ENCODE measurements around the gene RBM15.

DNA sequence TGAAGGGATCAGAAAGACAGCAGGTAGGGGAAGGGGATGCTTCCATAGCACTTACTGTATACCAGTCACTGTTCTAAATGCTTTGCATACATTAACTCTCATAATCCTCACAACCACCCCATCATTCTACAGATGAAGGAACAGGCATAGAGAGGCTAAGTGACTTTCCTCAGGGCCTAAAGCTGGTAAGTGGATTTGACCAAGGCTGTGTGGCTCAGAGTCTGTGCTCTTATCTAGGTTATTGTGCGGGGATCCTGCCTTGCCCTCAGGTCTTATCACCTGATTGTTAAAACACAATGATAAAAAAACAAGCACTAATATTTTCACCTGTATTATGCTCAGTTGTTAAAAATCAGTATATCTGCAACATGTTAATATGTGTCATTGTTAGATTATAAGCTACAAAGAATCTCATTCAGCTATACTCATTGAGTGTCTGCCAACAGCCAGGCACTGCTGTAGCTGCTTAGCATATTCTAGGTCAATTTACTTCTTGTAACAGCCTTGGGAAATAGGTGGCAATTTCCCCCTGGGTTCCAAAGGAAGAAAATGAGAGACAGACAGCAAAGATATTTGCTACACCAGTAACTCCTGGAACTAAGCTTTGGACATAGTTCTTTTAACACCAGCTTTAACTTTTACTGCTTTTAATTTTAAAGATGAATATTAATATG, 38.6 kb upstream of the RBM15 start:
- TF ChIP-seq, protein P1, sequence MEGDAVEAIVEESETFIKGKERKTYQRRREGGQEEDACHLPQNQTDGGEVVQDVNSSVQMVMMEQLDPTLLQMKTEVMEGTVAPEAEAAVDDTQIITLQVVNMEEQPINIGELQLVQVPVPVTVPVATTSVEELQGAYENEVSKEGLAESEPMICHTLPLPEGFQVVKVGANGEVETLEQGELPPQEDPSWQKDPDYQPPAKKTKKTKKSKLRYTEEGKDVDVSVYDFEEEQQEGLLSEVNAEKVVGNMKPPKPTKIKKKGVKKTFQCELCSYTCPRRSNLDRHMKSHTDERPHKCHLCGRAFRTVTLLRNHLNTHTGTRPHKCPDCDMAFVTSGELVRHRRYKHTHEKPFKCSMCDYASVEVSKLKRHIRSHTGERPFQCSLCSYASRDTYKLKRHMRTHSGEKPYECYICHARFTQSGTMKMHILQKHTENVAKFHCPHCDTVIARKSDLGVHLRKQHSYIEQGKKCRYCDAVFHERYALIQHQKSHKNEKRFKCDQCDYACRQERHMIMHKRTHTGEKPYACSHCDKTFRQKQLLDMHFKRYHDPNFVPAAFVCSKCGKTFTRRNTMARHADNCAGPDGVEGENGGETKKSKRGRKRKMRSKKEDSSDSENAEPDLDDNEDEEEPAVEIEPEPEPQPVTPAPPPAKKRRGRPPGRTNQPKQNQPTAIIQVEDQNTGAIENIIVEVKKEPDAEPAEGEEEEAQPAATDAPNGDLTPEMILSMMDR (conservative IDR thresholded peaks at IDR 0.05; ENCODE audit: low read depth, low read length) = no peak
- TF ChIP-seq RAD21 (IDR thresholded peaks at IDR 0.05; ENCODE audit: low read length) (no peak), SMC3 (IDR thresholded peaks at IDR 0.05; ENCODE audit: low read depth, low read length) (no peak), POLR2A (IDR thresholded peaks at IDR 0.05; ENCODE audit: low read depth, low read length) (no peak), NFE2L2 (IDR thresholded peaks at IDR 0.05; ENCODE audit: low read depth, low read length) (no peak), CEBPB (IDR thresholded peaks at IDR 0.05; ENCODE audit: low read depth, low read length) (no peak), RFX5 (IDR thresholded peaks at IDR 0.05; ENCODE audit: low read depth, low read length) (no peak), FOS (IDR thresholded peaks at IDR 0.05; ENCODE audit: low read depth, low read length) (no peak)

All from IMR-90 (cell line).